Posterior vena cava (tissue), 2 donors: ENCODE measurements around the gene PTCRA. TPM values are rescaled to one million over a fixed set of nuclear protein-coding genes. Genes with fewer than 3 reads are reported as not detected.
A peak's percentile ranks its signal among the peaks of the same experiment; 100 is the strongest.
"Not testable (repeated sequence)": the region's sequence is repeated elsewhere in the genome, so short reads cannot be mapped to it uniquely, and the experiment has no call there.

ENCODE experiments used
- DNase-seq: peaks from one replicate; pipeline ENCODE4 v3.0.0-alpha.2; 2020; ENCODE audit warnings: low spot score
- intact Hi-C, 2 donors: fragments of 100-400 bp; cut with DNase I; formaldehyde crosslinking; loops; one replicate each; pipeline versions ENCODE4 v1.14.1 to v1.14.2; 2022 to 2023
- long read RNA-seq, 2 donors: library from polyadenylated mRNA; unstranded; transcript quantifications; one replicate each; pipeline ENCODE4 v2.0.0, GENCODE V29; 2020 to 2021
- total RNA-seq, 2 donors: library from RNA; stranded (reverse); fragmentation: NEBNext Ultra II Directional; extraction: Animal tissue kit (Norgen Biotek cat#: 25700); gene quantifications; one replicate each; pipeline ENCODE4 v1.2.1, GENCODE V29; 2021
- donor health status: DM: yes; HTN: yes; CAD: no.
- donor health status: DM: yes; HTN: yes; CAD: no.

The PTCRA gene
- not detected for total RNA-seq
- long read RNA-seq, donor 1, result 0 reads
- long read RNA-seq, donor 2, result 0 reads

- intact Hi-C loops, result no loop called here
- DNase-seq, result peak; percentile 53
Observed at GRCh38 chr6:42915732-42916131, at the start of gene PTCRA. PTCRA (plus strand) TSS chr6:42916053; CDS start chr6:42916070, 17 bp downstream.

GRCh38 chr6:42870145-42870936 lies 45.5 kb upstream of the PTCRA start:
- intact Hi-C loops, result no loop called here
- DNase-seq, result no peak

- intact Hi-C loops, result no loop called here
- DNase-seq, result no peak
Observed at GRCh38 chr6:42871711-42872110, 44.1 kb upstream of the PTCRA start.

GRCh38 chr6:42873313-42873712 lies 42.5 kb upstream of the PTCRA start:
- no peak for DNase-seq
- intact Hi-C loops, result no loop called here

GRCh38 chr6:42877695-42878094 lies 38.2 kb upstream of the PTCRA start:
- DNase-seq, result no peak
- intact Hi-C loops, result loop anchor here (2.0 to 5.0 kb wide), 3 partner anchors 130 to 220 kb away; partner anchors contain the start of gene TBCC (in 1 of the 2)

- intact Hi-C loops, result loop anchor here (5.0 kb wide), 2 partner anchors 132 to 222 kb away; partner anchors contain the start of gene TBCC (in 1 of the 2)
- peak; percentile 94 for DNase-seq
Observed at GRCh38 chr6:42879372-42880239, 36.2 kb upstream of the PTCRA start, which contains the start of gene RPL7L1. RPL7L1 (plus strand) TSS chr6:42879616; CDS start chr6:42879911, 295 bp downstream.

- DNase-seq, intact Hi-C loops: not testable (repeated sequence)
Observed at GRCh38 chr6:42880240-42880817, 35.5 kb upstream of the PTCRA start.

- intact Hi-C loops, result loop anchor here in 1 of 2 donors (1.0 kb wide), 1 partner anchor 17 kb away; no protein-coding TSS in a partner anchor
- not testable (repeated sequence) for DNase-seq
Observed at GRCh38 chr6:42880871-42881270, 35.0 kb upstream of the PTCRA start.

GRCh38 chr6:42885702-42886101 lies 30.2 kb upstream of the PTCRA start:
- DNase-seq, result no peak

GRCh38 chr6:42888201-42888600 lies 27.7 kb upstream of the PTCRA start:
- intact Hi-C loops, DNase-seq: not testable (repeated sequence)

More at GRCh38 chr6:42885702-42886101, 30.2 kb upstream of the PTCRA start:
- intact Hi-C loops, result no loop called here

- intact Hi-C loops, result no loop called here
- DNase-seq, result no peak
Observed at GRCh38 chr6:42889815-42890214, 26.0 kb upstream of the PTCRA start.

GRCh38 chr6:42890311-42891198 lies 25.3 kb upstream of the PTCRA start:
- DNase-seq, result peak; percentile 98
- intact Hi-C loops, result no loop called here

- no peak for DNase-seq
- intact Hi-C loops, result no loop called here
Observed at GRCh38 chr6:42891199-42891722, 24.6 kb upstream of the PTCRA start.

- DNase-seq, result not testable (repeated sequence)
Observed at GRCh38 chr6:42894041-42894828, 21.6 kb upstream of the PTCRA start.

GRCh38 chr6:42896178-42896719 lies 19.6 kb upstream of the PTCRA start:
- intact Hi-C loops, result no loop called here
- DNase-seq, result peak; percentile 16

More at GRCh38 chr6:42894041-42894828, 21.6 kb upstream of the PTCRA start:
- intact Hi-C loops, result not testable (repeated sequence)

GRCh38 chr6:42898891-42899361 lies 16.9 kb upstream of the PTCRA start:
- intact Hi-C loops, result no loop called here
- DNase-seq, result peak; percentile 83

GRCh38 chr6:42899871-42900270 lies 16.0 kb upstream of the PTCRA start:
- intact Hi-C loops, result loop anchor here in 1 of 2 donors (5.0 kb wide), 2 partner anchors 227 to 242 kb away; no protein-coding TSS in a partner anchor
- peak; percentile 67 for DNase-seq
